Ishikawa (cell line): Measurements from ENCODE around the gene ABTB2.

Experiments
- CEBPB ChIP-seq: IDR thresholded peaks from 2 replicates; pipeline ENCODE4 v1.6.1; 2012
- CREB1 ChIP-seq: IDR thresholded peaks from 2 replicates; pipeline ENCODE4 v1.6.1; 2012; ENCODE audit warnings: low read depth
- EGR1 ChIP-seq: IDR thresholded peaks from 2 replicates; pipeline ENCODE4 v1.6.1; 2012
- EP300 ChIP-seq: IDR thresholded peaks from 2 replicates; pipeline ENCODE4 v1.6.1; 2012; ENCODE audit warnings: borderline replicate concordance
- FOXM1 ChIP-seq: IDR thresholded peaks from 2 replicates; pipeline ENCODE4 v1.6.1; 2012; ENCODE audit warnings: low read depth, borderline replicate concordance
- TAF1 ChIP-seq: IDR thresholded peaks from 2 replicates; pipeline ENCODE4 v1.6.1; 2012; ENCODE audit warnings: low read depth, mild to moderate bottlenecking
- TEAD4 ChIP-seq: IDR thresholded peaks from 2 replicates; pipeline ENCODE4 v1.6.1; 2012
- YY1 ChIP-seq: IDR thresholded peaks from 2 replicates; pipeline ENCODE4 v1.6.1; 2012; ENCODE audit warnings: low read depth
- TF ChIP-seq, protein P1 (sequence below): IDR thresholded peaks from 2 replicates; pipeline ENCODE4 v1.6.1; 2012

- TF ChIP-seq EP300 (no peak), TAF1 (no peak), EGR1 (no peak), FOXM1 (no peak), YY1 (no peak), CREB1 (no peak), CEBPB (no peak), TEAD4 (no peak)
- TF ChIP-seq, protein P1, sequence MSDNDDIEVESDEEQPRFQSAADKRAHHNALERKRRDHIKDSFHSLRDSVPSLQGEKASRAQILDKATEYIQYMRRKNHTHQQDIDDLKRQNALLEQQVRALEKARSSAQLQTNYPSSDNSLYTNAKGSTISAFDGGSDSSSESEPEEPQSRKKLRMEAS = no peak
Measured at GRCh38 chr11:34199525-34199924, 158.3 kb downstream of the ABTB2 start.
